ENCODE data around the gene KRR1. TPM values are rescaled to one million over a fixed set of nuclear protein-coding genes. Genes with fewer than 3 reads are reported as not detected.

KRR1 gene
- total and polyA plus RNA-seq, 2 of the 13 experiments (the other 11 are each of a cell fraction or from before 2014, with no cell fraction given), result 19.3 to 103 TPM

- no peak for TF ChIP-seq AKNA (CRISPR knock-in tag; IDR thresholded peaks at IDR 0.05; ENCODE audit: borderline replicate concordance)
- no peak for TF ChIP-seq PLRG1 (conservative IDR thresholded peaks at IDR 0.05)
- TF ChIP-seq ZNF512 (CRISPR knock-in tag; IDR thresholded peaks at IDR 0.05), result no peak
- no peak for TF ChIP-seq CENPT (CRISPR knock-in tag; IDR thresholded peaks at IDR 0.05; ENCODE audit: low read depth)
Observed at GRCh38 chr12:75529316-75529715, 17.9 kb upstream of the KRR1 start (continued).

- Histone ChIP-seq H2AFZ (ENCODE audit: low read length) (no peak overlapping the region), H3K4me1 (ENCODE audit: insufficient read depth, low read length) (peaks cover 5% of the 10 kb centered on the region; the same call in 1 of the 2 replicates), H4K20me1 (ENCODE audit: insufficient read depth, low read length) (no peaks in the 10 kb centered on the region), H3K27me3 (ENCODE audit: control insufficient read depth in 1 of 2, insufficient read depth in 2 of 2, low read length in 2 of 2) (no peaks in the 10 kb centered on the region; a peak in 1 of 5 replicates), H3K9ac (ENCODE audit: insufficient read depth, low read depth, low read length) (no peak overlapping the region), H3K79me2 (ENCODE audit: insufficient read depth, low read length) (no peaks in the 10 kb centered on the region), H3K4me3 (replicated peaks in 1 of 3; ENCODE audit: insufficient read depth in 1 of 3, low read depth in 2 of 3, low read length in 3 of 3) (no peak overlapping the region), H3K4me2 (ENCODE audit: low read depth, low read length) (no peak overlapping the region), H3K9me3 (ENCODE audit: low read length) (no peaks in the 10 kb centered on the region), H3K27ac (ENCODE audit: extremely low read length, insufficient read depth, low read length) (no peak overlapping the region), H3K36me3 (replicated peaks in 1 of 2; ENCODE audit: control insufficient read depth in 1 of 2, insufficient read depth in 2 of 2, low read length in 2 of 2) (no peaks in the 10 kb centered on the region)
- no TSS peak for BruUV-seq (replicated peaks)
- DNase-seq (ENCODE audit: low spot score), result no peak
- ChIA-PET CTCF (ENCODE audit: low intra/inter-chr PET ratio, low total read pairs) (no interaction called here), POLR2A (interaction anchor here (1.2 to 2.2 kb wide), 2 partner anchors 17 to 95 kb away, joined by 3 to 6 read pairs; partner anchors contain the start of gene KRR1)
- intact Hi-C loops (cut with micrococcal nuclease; ENCODE audit: unreplicated experiment), result loop anchor here (10.0 kb wide), 3 partner anchors 96 to 936 kb away; no protein-coding TSS in a partner anchor
- in situ Hi-C loops (cut with HindIII; ENCODE audit: extremely low pct_ligation_motif_present, low pct_unique_long_range_greater_than_20kb), result loop anchor here (25.0 kb wide), 1 partner anchor 934 kb away; no protein-coding TSS in a partner anchor
- WGBS (ENCODE audit: low lambda C conversion rate), result 48% methylated on average over 2 of the region's 2 CpGs
- no peak for FAIRE-seq
- ATAC-seq, result no peak
- TF ChIP-seq ZNF713 (CRISPR knock-in tag; IDR thresholded peaks at IDR 0.05), result no peak
- TF ChIP-seq ZNF256 (CRISPR knock-in tag; conservative IDR thresholded peaks at IDR 0.05), result no peak
- TF ChIP-seq ELF3 (CRISPR knock-in tag; IDR thresholded peaks at IDR 0.05), result no peak
- TF ChIP-seq SNAPC2 (CRISPR knock-in tag; IDR thresholded peaks at IDR 0.05), result no peak
- TF ChIP-seq ATF4 (CRISPR knock-in tag; IDR thresholded peaks at IDR 0.05), result no peak
Observed at GRCh38 chr12:75528692-75529091, 17.3 kb upstream of the KRR1 start.
